T follicular helper cell (primary cell): Measurements from ENCODE around the gene FBXL19.
"Not testable (repeated sequence)": the region's sequence is repeated elsewhere in the genome, so short reads cannot be mapped to it uniquely, and the experiment has no call there.

Source experiments
- DNase-seq: peaks from one replicate; pipeline ENCODE4 v3.0.0-alpha.2; 2020; ENCODE audit warnings: low read depth

Gene FBXL19

DNA sequence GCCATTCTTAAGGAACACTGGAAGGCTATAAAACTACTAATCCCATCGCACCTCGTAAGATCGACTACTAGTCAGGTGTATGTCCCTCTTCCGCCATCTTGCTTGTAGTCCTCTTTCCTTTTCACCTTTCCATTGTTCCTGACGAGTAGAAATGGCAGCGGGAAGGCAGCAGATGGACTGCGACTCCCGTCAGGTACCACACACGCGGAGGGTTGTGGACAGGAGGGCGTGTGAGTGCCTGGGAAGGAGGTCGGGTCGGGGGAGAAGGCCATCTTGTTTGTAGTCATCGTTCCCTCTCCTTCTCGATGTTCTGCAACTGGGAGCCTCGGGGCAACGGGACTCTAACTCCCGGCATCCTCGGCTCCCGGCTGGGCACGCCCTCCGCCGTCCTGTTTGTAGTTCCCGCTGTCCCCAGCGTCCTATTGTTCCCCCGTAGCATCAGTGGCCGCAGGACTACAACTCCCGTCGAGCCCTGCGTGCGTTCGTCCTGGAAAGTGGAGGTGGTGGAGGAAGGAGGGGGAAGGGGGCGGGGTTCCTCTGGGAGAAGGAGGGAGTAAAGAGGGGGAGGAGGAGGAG lies 324 bp upstream of the FBXL19 start:
- DNase-seq = peak; percentile 95

DNA sequence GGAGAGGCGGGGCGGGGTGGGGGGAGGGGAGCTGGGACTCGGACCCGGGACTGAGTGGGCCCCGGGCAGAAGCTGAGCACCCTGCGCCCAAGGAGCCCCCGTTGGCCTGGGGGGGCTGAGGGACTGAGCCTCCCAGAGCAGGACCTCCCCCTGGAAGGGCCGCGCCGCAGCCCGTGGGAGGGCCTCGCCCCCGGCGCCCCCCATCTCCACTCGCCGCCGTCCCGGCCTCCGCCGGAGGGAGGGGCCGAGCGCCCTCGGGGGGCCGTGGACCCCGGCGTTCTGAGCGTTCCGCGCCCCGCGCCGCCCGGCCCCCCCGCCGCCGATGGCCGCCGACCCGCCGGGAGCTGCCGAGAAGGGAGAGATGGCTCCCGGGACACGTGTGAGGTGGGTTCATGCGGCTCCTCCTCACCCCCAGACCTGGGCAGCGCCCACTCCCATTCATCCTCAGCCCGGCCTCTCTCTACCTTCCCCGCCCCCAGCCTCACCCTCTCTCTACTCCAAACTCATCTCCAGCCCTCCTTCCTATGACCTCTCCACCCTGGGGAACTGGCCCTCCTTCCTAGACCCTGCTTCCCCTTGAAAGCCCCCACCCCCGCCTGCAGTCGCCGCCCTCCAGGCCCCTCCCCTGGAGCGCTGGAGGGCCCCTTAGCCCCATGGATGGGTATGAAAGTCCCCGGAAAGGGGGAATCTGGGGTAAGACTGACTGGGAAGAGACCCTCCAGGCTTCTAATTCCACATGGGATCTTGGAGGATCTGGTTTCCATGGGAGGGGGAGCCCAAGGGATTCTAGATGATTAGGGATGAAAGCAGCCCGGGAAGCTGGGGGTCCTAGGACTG lies 922 bp downstream of the FBXL19 start:
- no peak for DNase-seq

DNA sequence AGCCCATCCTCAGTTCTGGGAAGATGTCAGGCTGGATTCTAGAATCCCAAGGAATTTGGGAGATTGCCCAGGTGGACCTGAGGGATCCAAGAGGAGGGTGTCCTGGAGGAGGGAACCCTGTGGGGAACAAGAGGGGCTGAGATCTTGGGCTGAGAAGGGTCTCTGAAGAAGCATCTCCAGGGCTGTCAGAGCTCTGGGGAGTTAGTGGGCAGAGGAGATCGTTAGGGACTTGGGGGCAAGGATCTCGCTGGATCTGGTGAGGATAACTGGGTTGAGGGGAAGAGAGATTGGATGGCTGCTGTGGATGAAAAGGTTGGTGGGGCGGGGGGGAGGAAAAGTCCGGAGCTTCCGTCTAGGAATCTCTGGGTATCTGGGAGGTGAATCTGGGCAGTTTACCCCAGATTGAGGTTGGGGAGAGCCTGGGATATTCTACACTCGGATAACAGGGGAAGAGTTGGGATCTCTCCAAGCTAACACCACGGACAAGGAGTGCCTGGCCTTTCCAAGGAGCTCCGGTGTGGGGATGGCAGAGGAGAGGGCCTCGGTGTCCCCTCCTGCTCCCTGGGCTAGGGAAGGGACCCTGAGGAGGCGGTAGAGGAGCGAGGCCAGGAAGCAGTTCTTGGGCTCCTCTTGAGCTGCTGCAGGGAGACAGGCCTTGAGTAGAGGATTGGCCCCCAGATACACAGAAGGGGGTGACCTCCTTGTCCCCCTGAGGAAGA lies 1.7 kb downstream of the FBXL19 start:
- DNase-seq = no peak

DNA sequence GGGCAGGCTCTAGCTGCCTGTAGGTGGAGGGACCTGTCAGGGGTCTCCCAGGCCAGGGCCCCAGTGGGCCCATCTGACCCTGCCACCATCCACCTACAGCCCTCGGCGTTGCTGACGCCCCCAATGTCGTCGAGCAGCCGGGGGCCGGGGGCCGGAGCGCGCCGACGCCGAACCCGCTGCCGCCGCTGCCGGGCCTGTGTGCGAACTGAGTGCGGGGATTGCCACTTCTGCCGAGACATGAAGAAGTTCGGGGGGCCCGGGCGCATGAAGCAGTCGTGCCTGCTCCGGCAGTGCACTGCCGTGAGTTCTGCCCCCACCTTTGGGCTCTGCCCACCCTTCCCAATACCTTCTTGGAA lies 2.2 kb downstream of the FBXL19 start:
- DNase-seq = no peak

DNA sequence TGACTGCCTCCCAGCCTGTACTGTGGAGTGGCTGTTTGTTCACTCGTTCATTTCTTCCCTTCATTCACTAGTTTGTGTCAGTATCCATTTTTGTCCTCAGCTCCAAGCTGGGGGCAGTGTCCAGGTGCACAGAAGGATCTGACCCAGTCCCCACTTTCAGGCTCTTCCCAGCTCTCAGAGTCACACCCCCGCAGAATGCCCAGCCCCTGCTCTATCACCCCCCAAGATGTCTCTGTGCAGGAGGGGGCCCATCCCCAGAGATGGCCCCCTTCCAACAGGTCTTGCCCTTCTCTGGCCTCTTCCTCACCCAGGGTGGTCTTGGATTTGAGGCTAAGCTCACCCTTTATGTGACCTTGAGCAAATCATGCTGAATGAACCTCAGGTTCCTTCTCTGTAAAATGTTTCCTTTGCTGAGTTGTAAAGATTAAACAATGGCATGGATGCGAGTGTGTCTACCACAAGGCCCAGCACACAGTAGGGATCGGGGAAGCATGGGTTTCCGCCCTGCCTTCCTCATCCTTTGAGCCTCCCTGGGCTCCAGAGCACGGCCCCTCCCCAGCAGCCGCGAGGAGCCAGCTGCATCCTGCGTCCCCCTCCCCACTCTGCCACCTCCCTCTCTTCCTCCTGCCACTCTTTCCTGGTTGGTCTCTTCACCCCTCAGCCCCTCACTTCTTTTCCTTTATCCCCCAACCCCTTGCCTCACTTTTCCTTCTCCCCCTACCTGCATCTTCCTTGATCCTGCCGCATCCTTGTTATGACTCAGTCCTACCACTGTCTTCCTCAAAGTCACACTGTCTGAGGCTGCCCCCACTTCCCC lies 2.8 kb downstream of the FBXL19 start:
- no peak for DNase-seq

DNA sequence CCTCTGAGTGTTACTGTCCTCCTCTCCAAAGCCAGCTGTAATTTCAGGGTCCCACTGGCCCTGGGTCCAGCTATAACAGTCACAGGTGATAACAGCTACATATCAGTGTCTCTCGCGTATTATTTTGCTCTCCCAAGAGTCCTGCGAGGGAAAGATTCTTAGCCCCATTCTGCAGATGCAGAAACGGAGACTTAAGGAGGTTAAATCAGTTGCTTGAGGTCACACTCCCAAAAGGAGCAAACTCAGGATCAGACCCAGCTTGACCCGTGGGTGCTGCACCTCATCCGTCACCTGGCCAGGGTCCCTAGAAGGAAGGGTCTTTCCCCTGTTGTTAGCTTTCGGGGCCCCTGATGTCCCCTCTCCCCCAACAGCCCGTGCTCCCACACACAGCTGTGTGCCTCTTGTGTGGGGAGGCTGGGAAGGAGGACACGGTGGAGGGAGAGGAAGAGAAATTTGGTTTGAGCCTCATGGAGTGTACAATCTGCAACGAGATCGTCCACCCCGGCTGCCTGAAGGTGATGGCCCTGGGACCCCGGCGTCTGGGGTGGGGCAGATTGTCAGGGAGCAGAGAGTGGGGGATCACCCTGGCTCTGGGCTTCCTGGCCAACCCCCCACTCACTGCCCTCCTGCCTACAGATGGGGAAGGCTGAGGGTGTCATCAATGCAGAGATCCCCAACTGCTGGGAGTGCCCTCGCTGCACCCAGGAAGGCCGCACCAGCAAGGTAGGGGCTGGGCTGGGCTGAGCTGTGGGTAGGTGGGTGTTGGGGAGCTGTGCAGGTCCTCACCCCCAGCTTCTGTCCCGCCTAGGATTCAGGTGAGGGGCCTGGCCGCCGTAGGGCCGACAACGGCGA lies 3.8 kb downstream of the FBXL19 start:
- DNase-seq = no peak

DNA sequence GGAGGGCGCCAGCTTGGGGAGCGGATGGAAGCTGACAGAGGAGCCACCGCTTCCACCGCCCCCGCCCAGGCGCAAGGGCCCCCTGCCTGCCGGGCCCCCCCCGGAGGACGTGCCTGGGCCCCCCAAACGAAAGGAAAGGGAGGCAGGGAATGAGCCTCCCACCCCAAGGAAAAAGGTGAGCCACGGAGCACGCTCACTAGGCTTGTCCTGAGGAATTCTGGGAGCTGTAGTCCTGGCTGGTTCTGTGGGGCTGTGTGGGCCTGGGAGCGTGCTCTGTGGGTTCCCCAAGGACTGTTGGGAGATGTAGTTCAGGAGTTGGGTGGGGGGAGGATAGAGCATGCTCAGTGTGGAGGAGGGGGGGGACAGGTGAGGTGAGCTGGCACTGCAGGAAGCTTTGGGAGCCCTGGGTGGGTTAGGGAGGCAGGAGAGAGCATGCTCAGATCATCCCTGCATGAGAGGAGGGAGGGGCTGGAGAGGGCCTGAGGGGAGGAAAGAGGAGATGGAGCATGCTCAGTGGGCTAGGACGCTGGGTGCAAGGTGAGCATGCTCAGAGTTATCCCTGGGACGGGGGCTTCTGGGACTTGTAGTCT lies 4.5 kb downstream of the FBXL19 start:
- no peak for DNase-seq

DNA sequence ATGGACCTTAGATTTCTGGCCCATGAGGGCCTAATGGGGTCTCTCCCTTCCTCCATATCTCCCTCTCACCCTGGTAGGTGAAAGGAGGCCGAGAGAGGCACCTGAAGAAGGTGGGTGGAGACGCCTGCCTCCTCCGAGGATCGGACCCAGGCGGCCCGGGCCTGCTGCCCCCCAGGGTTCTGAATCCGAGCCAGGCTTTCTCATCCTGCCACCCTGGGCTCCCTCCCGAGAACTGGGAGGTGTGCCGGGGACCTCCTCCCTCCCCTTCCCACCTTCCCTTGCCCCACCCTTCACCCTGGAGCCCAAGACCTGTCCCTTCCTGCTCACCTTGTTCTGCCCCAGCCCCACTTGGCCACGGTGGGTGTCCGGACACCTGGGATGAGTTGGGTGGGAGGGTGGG lies 5.0 kb downstream of the FBXL19 start:
- DNase-seq = no peak

DNA sequence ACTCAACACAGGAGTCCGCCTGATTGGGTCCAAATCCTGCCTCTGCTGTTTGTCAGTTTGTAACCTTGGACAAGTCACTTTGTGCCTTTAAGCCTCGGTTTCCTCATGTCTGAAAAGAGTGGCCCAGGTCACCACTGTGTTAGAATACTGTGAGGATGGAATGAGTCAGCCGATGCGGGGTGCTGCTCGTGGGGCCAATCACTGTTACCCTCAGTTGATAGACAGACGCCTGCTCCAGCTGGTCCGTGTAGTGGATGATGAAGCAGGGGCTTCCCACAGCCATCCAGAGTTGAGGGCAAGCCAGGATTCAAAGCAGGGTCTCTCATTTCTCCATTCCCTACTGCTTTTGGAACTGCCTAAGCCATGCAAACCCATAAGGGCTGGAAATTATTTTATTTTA lies 5.8 kb downstream of the FBXL19 start:
- no peak for DNase-seq

DNA sequence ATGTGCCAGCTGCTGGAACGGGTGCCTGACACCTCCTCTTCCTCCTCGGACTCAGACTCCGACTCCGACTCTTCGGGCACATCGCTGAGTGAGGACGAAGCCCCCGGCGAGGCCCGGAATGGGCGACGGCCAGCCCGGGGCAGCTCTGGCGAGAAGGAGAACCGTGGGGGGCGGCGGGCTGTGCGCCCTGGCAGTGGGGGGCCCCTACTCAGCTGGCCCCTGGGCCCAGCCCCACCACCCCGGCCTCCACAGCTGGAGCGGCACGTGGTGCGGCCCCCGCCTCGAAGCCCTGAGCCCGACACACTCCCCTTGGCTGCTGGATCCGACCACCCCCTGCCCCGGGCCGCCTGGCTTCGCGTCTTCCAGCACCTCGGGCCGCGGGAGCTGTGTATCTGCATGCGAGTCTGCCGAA lies 6.8 kb downstream of the FBXL19 start:
- DNase-seq = no peak

DNA sequence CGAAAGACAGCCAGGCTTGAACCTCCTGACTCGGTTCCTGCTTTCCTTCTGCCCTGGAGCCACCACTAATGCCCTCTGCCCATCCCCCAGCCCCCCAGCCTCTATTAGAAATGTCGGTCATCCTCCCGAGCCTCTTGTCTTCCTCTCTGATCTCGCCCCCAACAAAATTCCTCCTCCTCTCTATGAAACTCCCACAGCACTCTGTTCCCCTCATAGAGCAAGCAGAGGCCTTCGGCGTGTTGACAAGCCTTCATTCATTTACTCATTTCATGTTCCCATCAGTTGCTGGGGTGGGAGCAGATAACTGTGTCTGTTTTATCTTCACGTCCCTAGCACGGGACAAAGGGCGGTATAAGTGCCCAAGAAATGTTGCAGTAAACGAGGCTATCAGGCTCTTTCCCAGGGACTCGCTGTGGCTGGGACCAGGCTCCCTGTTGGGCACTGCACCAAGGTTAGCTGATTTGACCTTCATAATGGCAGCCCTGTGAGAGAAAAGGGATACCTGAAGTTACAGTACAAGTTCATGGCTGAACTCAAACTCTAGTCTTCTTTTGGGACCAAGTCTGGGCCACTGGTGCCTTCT lies 7.8 kb downstream of the FBXL19 start:
- no peak for DNase-seq

DNA sequence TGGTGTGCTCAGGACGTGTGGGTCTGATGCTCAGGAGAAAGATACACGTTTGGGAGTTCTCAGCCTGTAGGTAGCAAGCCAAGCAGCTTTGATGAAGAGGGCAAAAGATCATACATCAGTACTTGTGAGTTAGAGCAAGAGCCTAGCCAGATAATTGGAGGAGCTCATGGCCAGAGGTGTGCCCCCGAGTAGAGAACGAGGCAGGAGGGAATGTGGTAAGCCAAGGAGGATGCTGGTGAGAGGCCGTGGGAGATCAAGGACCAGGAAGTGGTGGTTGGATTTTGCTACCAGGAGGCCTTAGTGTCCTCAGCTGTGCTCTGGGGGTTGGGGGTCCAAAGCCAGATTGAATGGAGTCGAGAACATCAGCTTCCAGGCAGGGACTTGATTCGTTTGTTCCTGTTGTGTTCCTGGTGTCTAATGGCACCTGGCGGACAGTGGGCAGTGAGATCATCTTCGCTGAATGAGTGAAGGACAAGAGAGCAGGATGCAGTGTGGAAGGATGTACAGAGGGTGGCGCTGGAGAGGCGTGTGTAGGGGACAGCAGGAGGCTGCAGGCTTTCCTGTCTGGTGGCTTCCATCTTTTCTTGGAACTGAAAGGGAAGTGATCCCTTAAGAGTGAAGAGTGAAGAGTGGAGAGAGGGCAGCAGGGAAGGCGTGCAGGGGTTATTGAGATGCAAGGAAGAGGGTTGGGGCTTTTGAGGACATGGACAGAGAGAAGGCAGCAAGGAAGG lies 11.6 kb downstream of the FBXL19 start:
- DNase-seq = no peak

DNA sequence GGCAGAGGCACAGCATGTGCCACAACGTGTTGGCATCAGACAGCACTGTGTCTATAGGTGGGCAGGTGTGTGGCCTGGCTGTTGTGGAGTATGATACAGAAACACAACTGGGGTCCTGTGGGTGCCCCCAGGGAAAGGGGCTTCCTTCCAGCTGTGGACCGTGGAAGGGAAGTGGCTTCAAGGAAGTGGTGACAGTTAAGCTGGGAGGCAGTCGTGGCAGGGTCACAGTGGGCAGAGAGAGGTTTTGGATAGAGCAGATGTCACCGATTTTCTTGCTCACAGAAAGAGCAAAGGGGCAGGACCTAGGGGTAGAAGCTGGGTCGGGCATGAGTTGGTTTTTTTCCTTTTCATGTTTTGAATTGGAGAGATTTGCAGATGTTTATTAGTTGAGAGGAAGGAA lies 14.3 kb downstream of the FBXL19 start:
- no peak for DNase-seq

DNA sequence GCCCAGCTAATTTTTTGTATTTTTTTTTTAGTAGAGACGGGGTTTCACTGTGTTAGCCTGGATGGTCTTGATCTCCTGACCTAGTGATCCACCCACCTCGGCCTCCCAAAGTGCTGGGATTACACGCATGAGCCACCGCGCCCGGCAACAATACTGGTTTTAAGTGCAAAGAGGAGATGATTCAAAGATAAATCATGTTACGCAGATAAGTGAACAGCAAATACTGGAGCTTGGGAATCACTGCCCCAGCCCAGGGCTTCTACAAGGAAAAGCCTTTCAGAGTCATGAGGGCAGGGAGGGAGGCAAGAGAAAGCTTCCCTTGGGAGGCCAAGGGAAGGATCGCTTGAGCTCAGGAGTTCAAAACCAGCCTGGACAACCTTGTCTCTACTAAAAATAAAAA lies 16.2 kb downstream of the FBXL19 start:
- DNase-seq = not testable (repeated sequence)

DNA sequence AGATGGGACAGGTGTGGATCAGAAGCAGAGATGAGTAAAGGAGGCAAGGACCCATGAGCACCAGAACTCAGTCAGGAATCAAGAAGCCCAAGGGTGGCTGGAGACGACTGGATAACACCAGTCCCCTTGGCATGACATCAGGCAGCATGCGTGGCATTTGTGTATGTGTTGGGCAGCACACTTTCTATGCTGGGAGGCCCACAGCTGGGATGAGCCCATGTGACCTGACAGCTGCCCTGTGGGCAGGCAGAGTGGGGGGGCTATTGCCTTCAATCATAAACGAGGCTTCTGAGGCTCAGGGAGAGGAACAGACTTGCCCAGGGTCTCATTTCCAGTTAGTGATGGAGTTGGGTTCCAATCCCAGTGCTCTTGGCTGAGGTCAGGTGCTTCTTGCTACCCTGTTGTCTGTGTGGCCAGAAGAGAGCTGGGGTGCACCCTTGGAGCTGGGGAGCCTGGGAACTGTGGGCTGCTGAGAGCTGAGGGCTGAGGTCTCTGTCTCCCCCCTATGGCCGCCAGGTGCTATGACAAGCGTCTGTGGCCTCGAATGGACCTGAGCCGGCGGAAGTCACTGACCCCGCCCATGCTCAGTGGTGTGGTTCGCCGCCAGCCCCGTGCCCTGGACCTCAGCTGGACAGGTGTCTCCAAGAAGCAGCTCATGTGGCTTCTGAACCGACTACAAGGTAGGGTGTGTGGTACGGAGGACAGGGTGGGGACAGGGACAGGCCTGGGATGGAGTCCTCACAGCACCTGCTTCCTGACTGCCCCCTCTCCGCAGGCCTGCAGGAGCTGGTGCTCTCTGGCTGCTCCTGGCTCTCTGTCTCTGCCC lies 18.4 kb downstream of the FBXL19 start:
- DNase-seq = peak; percentile 30

DNA sequence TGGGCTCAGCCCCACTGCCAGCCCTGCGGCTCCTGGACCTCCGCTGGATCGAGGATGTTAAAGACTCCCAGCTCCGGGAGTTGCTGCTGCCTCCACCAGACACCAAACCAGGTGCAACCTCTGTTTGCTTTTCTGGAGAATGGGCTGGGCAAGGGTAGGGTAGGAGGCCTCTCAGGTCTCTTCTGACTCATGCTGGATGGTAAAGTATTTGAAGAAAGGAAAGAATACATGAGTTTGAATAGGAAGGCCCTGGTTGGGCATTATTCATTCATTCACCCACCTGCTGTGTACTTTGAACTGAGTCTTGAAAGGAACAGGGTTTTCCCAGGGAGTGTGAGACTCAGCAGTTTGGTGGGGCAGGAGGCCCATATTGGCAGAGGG lies 19.0 kb downstream of the FBXL19 start:
- DNase-seq = no peak

DNA sequence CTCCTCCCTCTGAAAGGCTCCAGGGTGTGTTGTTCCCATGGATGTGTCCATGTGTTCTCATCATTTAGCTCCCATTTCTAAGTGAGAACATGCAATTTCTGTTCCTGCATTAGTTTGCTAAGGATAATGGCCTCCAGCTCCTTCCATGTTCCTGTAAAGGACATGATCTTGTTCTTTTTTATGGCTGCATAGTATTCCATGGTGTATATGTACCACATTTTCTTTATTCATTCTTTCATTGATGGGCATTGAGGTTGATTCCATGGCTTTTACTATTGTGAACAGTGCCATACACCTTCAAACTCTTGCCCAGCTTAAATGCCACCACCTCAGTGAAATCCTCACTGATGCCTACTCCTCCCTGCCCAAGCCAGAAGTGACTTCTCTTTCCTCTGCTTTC lies 21.0 kb downstream of the FBXL19 start:
- no peak for DNase-seq

DNA sequence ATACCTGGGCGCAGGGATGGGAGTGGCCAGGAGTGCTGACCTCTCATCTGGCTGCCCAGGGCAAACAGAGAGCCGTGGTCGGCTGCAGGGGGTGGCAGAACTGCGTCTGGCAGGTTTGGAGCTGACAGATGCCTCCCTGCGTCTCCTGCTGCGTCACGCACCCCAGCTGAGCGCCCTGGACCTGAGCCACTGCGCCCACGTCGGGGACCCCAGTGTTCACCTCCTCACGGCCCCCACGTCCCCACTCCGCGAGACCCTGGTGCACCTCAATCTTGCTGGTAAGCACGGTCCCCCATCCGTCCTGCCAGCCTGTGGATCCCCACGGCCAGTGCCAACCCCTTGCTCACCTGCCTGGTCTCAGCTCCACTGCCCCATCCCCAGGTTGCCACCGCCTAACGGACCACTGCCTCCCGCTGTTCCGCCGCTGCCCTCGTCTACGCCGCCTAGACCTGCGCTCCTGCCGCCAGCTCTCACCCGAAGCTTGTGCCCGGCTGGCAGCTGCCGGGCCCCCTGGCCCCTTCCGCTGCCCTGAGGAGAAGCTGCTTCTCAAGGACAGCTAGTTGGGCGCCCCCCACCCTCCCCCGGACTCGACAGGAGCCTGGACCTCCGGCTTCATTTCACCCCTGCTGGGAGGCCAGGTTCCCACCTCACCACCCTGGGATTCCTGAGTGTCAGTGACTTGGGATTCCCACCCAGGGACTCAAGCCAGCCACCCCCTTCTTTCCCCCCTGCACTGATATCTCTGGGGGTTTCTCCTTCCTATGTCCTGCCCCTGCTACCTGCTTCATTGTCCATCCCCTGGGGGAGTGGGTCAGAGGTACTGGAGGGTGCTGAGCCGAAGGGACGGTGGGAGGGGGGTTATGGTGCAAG lies 23.5 kb downstream of the FBXL19 start:
- DNase-seq = no peak
